ENCODE data around the gene URB2. TPM values are rescaled to one million over a fixed set of nuclear protein-coding genes. Genes with fewer than 3 reads are reported as not detected.
"Not testable (repeated sequence)": the region's sequence is repeated elsewhere in the genome, so short reads cannot be mapped to it uniquely, and the experiment has no call there.

The URB2 gene
- total and polyA plus RNA-seq, 10 donors = 2.1 to 13.6 (median 9.4) TPM

- no peak overlapping the region for H3K27ac ChIP-seq
- H3K4me3 ChIP-seq = no peak overlapping the region
- peaks cover 6 to 60% (median 26%) of the 10 kb centered on the region in 6 donors for H3K36me3 ChIP-seq
- H3K4me1 ChIP-seq = no peaks in the 10 kb centered on the region
- no peaks in the 10 kb centered on the region for H3K27me3 ChIP-seq (replicated peaks in 1 of 7)
- no peaks in the 10 kb centered on the region for H3K9me3 ChIP-seq
- 92 to 96% (median 94%) methylated on average over 5 of the region's 5 CpGs for WGBS, 5 donors
- DNase-seq = no peak
- TF ChIP-seq POLR2A (IDR thresholded peaks at IDR 0.05) = no peak
- TF ChIP-seq POLR2AphosphoS5 (IDR thresholded peaks at IDR 0.05) = no peak
- TF ChIP-seq, protein P1, sequence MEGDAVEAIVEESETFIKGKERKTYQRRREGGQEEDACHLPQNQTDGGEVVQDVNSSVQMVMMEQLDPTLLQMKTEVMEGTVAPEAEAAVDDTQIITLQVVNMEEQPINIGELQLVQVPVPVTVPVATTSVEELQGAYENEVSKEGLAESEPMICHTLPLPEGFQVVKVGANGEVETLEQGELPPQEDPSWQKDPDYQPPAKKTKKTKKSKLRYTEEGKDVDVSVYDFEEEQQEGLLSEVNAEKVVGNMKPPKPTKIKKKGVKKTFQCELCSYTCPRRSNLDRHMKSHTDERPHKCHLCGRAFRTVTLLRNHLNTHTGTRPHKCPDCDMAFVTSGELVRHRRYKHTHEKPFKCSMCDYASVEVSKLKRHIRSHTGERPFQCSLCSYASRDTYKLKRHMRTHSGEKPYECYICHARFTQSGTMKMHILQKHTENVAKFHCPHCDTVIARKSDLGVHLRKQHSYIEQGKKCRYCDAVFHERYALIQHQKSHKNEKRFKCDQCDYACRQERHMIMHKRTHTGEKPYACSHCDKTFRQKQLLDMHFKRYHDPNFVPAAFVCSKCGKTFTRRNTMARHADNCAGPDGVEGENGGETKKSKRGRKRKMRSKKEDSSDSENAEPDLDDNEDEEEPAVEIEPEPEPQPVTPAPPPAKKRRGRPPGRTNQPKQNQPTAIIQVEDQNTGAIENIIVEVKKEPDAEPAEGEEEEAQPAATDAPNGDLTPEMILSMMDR (IDR thresholded peaks at IDR 0.05 in 8 of 11, conservative IDR thresholded peaks at IDR 0.05 in 3 of 11) = no peak
- intact Hi-C loops (cut with DNase I; ENCODE audit: low total_unique reads) = no loop called here
Measured at GRCh38 chr1:229590119-229590518, 35.9 kb upstream of the URB2 start.

- Histone ChIP-seq H3K36me3 (peaks cover 6 to 90% (median 27%) of the 10 kb centered on the region in 6 donors), H3K27ac (no peak overlapping the region), H3K9me3 (no peaks in the 10 kb centered on the region), H3K4me3 (no peak overlapping the region), H3K4me1 (no peaks in the 10 kb centered on the region), H3K27me3 (replicated peaks in 1 of 7) (no peaks in the 10 kb centered on the region)
- intact Hi-C loops (cut with DNase I; ENCODE audit: low total_unique reads) = no loop called here
- TF ChIP-seq, protein P1 (IDR thresholded peaks at IDR 0.05 in 8 of 11, conservative IDR thresholded peaks at IDR 0.05 in 3 of 11) = no peak
- TF ChIP-seq POLR2A (IDR thresholded peaks at IDR 0.05) (no peak), POLR2AphosphoS5 (IDR thresholded peaks at IDR 0.05) (no peak)
- 88 to 94% (median 92%) methylated on average over 12 of the region's 12 CpGs for WGBS, 5 donors
- DNase-seq = no peak
Measured at GRCh38 chr1:229593800-229594199, 32.2 kb upstream of the URB2 start.

DNA sequence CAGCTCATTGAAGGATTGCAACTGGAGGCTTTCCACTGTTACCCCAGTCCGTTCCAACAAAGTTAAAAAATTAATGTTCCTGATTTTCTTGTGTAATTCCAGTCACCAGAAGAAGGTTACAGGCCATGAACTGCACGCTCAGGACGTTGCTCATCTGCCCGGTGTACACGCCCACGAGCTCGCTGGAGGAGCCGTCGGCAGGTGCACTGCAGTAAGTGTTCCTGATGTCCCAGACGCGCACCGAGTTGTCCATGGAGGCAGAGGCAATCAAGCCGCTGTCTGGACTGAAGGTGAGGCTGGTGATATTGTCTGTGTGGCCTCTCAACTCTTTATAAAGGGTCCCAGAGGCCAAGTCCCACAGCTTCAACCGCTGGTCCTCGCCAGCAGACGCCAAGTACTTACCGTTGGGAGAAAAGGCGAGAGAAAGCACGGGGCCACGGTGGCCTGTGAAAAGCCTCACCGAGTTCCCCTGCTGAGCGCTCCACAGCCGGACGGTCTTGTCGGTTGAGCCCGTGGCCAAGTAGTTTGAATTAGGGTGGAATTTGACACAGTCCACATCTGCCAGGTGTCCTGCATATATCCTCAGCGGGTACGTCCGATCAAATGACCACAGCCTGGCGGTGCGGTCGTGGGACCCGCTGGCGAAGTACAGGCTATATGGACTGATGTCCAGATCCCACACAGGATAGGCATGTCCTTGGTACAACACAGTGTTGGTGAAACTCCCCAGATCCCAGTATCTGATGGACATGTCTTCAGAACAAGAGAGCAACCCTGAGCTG lies 31.6 kb upstream of the URB2 start:
- peaks cover 6 to 91% (median 27%) of the 10 kb centered on the region in 6 donors for H3K36me3 ChIP-seq
- no peak overlapping the region for H3K27ac ChIP-seq
- TF ChIP-seq POLR2A (IDR thresholded peaks at IDR 0.05) = no peak
- TF ChIP-seq, protein P1 (IDR thresholded peaks at IDR 0.05 in 8 of 11, conservative IDR thresholded peaks at IDR 0.05 in 3 of 11) = no peak
- TF ChIP-seq POLR2AphosphoS5 (IDR thresholded peaks at IDR 0.05) = no peak
- H3K4me1 ChIP-seq = no peaks in the 10 kb centered on the region
- H3K9me3 ChIP-seq = no peaks in the 10 kb centered on the region
- WGBS, 5 donors = 94 to 98% (median 96%) methylated on average over 31 to 34 of the region's 34 CpGs
- intact Hi-C loops (cut with DNase I; ENCODE audit: low total_unique reads) = no loop called here
- no peak overlapping the region for H3K4me3 ChIP-seq
- DNase-seq = no peak
- no peaks in the 10 kb centered on the region for H3K27me3 ChIP-seq (replicated peaks in 1 of 7)

- H3K27me3 ChIP-seq (replicated peaks in 1 of 7); H3K4me3 ChIP-seq; H3K4me1 ChIP-seq; DNase-seq; H3K27ac ChIP-seq; H3K9me3 ChIP-seq; intact Hi-C loops (cut with DNase I; ENCODE audit: low total_unique reads): not testable (repeated sequence)
- H3K36me3 ChIP-seq = peaks cover 6 to 96% (median 30%) of the 10 kb centered on the region in 6 donors
- WGBS, 5 donors = 96 to 99% (median 98%) methylated on average over 5 to 7 of the region's 7 CpGs
Measured at GRCh38 chr1:229595876-229596275, 30.2 kb upstream of the URB2 start.
